Mucosa of descending colon (tissue), 3 donors: Measurements from ENCODE around the gene COQ8B. TPM values are rescaled to one million over a fixed set of nuclear protein-coding genes. Genes with fewer than 3 reads are reported as not detected.

Experiments
- ATAC-seq: fragments of 200-7000 bp; cut with Tn5 transposase; one replicate; pipeline ENCODE4 v1.9.1; 2020; ENCODE audit warnings: mild to moderate bottlenecking, moderate library complexity
- DNase-seq, 3 donors: peaks; one replicate each; pipeline ENCODE4 v3.0.0-alpha.2; 2020
- H3K36me3 ChIP-seq: fragments of 200-600 bp; one replicate; pipeline ENCODE4 v1.8.0; 2021; ENCODE audit warnings: low read depth, mild to moderate bottlenecking
- H3K4me1 ChIP-seq: fragments of 200-600 bp; one replicate; pipeline ENCODE4 v1.8.0; 2021; ENCODE audit warnings: low read depth, mild to moderate bottlenecking
- H3K4me3 ChIP-seq: fragments of 200-600 bp; one replicate; pipeline ENCODE4 v1.8.0; 2021; ENCODE audit warnings: mild to moderate bottlenecking
- H3K9me3 ChIP-seq: fragments of 200-600 bp; one replicate; pipeline ENCODE4 v1.8.0; 2021; ENCODE audit warnings: mild to moderate bottlenecking
- intact Hi-C, 2 donors: fragments of 100-400 bp; cut with DNase I in 1 of 2; cut with micrococcal nuclease in 1 of 2; formaldehyde crosslinking; loops; one replicate each; pipeline versions ENCODE4 v1.11.0 to v1.11.1; 2022; cut with DNase I, micrococcal nuclease
- total RNA-seq, 3 donors: library from RNA; stranded (reverse); fragmentation: NEBNext Ultra II Directional in 2 of 3; extraction: Animal tissue kit (Norgen Biotek cat#: 25700) in 2 of 3; gene quantifications; one replicate each; pipeline versions ENCODE4 v1.2.1 to v1.2.4, GENCODE V29; 2021 to 2023
- TF ChIP-seq, protein P1 (sequence below): fragments of 200-600 bp; IDR thresholded peaks from one replicate; pipeline ENCODE4 v1.8.0; 2022; ENCODE audit warnings: antibody characterized with exemption, mild to moderate bottlenecking
- donor health status: DM: no; HTN: no; CAD: no; lungs with moderate emphysema.
- donor health status: DM: no; HTN: no; CAD: no.
- donor health status: DM: no; HTN: yes; CAD: no.

The COQ8B gene
- total RNA-seq, 3 donors from 2014 or later, result 29.9 to 49.2 (median 39.3) TPM

DNA sequence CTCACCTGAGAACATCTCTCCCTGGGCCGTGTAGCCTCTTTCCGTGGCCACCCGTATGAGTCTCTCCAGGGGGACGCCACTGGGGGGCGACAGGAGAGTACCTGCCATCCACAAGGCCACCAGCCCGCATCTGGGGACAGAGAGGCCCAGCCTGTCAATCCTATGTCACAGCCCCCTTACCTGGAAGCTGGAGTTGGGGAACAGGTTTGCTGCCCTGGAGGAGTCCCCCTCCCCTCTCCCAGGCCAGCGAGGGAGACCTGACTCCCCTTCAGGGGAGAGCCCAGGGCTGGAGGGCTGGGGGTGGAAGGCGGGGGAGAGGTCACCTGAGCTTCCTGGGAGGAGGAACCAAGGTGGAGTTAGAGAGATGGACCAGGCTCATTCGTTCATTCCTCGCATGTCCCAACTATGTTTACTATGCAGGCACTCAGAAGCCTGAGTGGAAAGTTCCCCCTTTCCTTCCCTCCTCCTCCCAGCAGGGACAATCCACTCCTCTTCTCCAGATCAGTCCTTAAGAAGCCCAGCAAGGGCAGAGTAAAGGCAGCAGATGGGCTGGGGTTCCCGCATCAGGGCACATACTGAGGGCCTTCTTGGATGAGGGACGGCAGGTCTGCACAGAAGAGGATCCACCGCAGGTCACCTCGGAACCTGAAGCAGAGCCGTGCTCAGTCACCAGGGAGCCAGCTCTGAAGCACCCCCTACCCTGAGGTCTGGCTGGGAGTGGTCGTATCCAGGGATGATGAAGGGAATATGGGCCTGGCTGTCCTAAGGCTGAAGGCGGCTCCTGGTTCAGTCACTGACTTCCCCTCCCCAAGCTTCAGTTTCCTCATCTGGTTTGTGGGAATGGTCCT lies 28.1 kb upstream of the COQ8B start:
- Histone ChIP-seq H3K36me3 (no peaks in the 10 kb centered on the region), H3K4me1 (peaks cover 5% of the 10 kb centered on the region), H3K9me3 (no peaks in the 10 kb centered on the region), H3K4me3 (no peak overlapping the region)
- peak; percentile 17 for ATAC-seq
- TF ChIP-seq, protein P1, sequence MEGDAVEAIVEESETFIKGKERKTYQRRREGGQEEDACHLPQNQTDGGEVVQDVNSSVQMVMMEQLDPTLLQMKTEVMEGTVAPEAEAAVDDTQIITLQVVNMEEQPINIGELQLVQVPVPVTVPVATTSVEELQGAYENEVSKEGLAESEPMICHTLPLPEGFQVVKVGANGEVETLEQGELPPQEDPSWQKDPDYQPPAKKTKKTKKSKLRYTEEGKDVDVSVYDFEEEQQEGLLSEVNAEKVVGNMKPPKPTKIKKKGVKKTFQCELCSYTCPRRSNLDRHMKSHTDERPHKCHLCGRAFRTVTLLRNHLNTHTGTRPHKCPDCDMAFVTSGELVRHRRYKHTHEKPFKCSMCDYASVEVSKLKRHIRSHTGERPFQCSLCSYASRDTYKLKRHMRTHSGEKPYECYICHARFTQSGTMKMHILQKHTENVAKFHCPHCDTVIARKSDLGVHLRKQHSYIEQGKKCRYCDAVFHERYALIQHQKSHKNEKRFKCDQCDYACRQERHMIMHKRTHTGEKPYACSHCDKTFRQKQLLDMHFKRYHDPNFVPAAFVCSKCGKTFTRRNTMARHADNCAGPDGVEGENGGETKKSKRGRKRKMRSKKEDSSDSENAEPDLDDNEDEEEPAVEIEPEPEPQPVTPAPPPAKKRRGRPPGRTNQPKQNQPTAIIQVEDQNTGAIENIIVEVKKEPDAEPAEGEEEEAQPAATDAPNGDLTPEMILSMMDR, result no peak
- no peak for DNase-seq
- intact Hi-C loops, result no loop called here

GRCh38 chr19:40743926-40744325 lies 27.2 kb upstream of the COQ8B start:
- TF ChIP-seq, protein P1, result no peak
- no peak for ATAC-seq
- no peaks in the 10 kb centered on the region for H3K4me1 ChIP-seq
- no peak overlapping the region for H3K4me3 ChIP-seq
- intact Hi-C loops, result no loop called here
- no peak for DNase-seq
- H3K36me3 ChIP-seq, result no peaks in the 10 kb centered on the region
- no peaks in the 10 kb centered on the region for H3K9me3 ChIP-seq

DNA sequence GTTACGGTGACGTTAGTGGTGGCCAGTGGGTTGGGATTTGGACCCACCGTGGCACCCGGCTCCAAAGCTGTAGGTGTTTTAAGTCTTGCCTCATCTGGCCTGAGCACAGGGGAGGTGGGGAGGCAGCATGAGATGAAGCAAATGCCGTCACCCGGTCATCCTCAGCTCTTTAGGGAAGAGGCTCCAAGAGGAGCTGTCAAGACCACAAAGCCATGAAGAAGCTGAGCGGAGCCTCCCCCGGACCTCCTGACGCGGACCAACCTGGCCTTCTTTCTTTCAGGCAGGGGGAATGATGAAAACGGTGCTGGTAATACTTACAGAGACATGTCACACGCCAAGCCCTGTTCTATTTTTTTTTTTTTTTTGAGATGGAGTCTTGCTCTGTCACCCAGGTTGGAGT lies 26.2 kb upstream of the COQ8B start:
- intact Hi-C loops, result no loop called here
- Histone ChIP-seq H3K4me1 (no peaks in the 10 kb centered on the region), H3K4me3 (no peak overlapping the region), H3K36me3 (no peaks in the 10 kb centered on the region), H3K9me3 (no peaks in the 10 kb centered on the region)
- no peak for ATAC-seq
- DNase-seq, result no peak
- TF ChIP-seq, protein P1, result no peak

DNA sequence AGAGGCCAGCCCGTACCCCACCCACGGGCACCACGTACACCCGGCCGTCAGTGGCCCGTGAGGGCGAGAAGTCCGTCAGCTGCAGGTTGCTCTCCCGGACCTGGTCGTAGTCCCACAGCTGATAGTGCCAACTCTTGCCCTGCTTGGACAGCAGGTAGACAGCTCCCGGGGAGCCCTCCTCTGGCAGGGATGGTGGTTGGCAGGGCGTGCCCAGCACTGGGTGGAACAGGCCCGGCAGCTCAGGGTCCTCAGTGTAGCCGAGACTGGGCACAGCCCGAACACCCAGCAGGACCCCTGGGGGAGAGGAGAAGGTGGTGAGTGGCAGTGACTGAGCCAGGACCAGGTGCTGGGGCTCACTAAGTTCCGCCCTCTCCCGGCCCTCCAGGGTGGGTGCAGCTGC lies 25.8 kb upstream of the COQ8B start:
- H3K36me3 ChIP-seq, result no peaks in the 10 kb centered on the region
- DNase-seq, result no peak
- intact Hi-C loops, result no loop called here

DNA sequence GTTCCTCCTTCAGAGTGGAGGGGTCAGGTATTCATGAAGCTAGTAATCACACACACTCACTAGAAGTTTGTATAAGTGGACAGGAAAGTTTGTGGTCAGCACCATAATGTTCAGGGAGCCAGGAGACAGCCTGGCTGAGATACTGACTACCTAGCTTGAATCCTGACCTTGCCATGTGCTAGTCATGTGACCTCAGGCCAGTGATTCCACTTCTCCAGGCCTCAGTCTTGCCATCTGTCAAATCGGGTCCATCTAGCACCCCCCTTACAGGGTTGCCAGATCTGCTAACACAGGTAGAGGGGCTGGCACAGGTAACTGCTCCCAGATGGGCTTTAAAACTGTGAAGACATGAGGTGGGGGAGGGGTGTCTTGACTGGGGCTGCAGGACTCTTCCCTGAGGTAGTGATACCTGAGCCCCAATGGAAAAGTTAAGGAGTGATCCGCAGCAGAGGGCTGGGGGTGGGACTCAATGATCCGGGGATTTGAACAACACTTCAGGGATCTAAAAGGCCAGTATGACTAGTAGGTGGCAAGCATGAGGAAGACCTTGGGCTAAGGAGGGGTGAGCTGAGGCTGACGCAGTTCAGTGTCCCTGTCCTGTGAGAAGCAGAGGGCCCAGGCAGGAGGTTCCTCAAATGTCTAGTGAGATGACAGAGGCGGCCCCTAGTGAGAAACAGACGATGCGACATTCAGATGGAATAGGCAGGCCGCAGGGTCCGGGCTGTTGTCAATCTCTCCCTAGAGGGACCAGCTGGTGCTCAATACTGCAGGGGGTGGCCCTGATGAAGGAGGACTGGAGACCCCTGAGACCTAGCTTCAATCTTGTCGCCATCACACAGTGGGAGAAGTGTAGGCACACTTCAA lies 25.1 kb upstream of the COQ8B start:
- no peaks in the 10 kb centered on the region for H3K36me3 ChIP-seq
- intact Hi-C loops, result no loop called here
- TF ChIP-seq, protein P1, result no peak
- H3K9me3 ChIP-seq, result no peaks in the 10 kb centered on the region
- no peaks in the 10 kb centered on the region for H3K4me1 ChIP-seq
- no peak for ATAC-seq
- no peak overlapping the region for H3K4me3 ChIP-seq
- DNase-seq, result no peak

More for the DNA sequence above, 25.8 kb upstream of the COQ8B start:
- peak; percentile 21 for ATAC-seq
- TF ChIP-seq, protein P1, result no peak
- no peaks in the 10 kb centered on the region for H3K4me1 ChIP-seq
- H3K9me3 ChIP-seq, result no peaks in the 10 kb centered on the region
- no peak overlapping the region for H3K4me3 ChIP-seq
